Ovary (tissue), 9 donors: Measurements from ENCODE around the gene TSC2. TPM values are rescaled to one million over a fixed set of nuclear protein-coding genes. Genes with fewer than 3 reads are reported as not detected.

Experiments
- DNase-seq, 5 donors: peaks; one replicate each; pipeline ENCODE4 v3.0.0-alpha.2; 2019 to 2020
- H3K27ac ChIP-seq, 2 donors: fragments of 200-600 bp; one replicate each; pipeline versions ENCODE4 v1.5.1 to v1.8.0; 2019 to 2022
- H3K27me3 ChIP-seq: fragments of 200-600 bp; one replicate; pipeline ENCODE4 v1.8.0; 2022
- H3K36me3 ChIP-seq: fragments of 200-600 bp; sonication (generic); one replicate; pipeline ENCODE4 v1.5.1; 2019
- H3K4me1 ChIP-seq: one replicate; pipeline ENCODE4 v1.8.1; 2013; ENCODE audit warnings: mild to moderate bottlenecking, moderate library complexity; ENCODE audit not compliant: insufficient read depth
- H3K4me3 ChIP-seq: fragments of 200-600 bp; sonication (generic); one replicate; pipeline ENCODE4 v1.5.1; 2017
- H3K9me3 ChIP-seq, 2 donors: fragments of 200-600 bp in 1 of 2; sonication (generic) in 1 of 2; one replicate each; pipeline versions ENCODE4 v1.5.1 to v1.8.1; 2013 to 2019; ENCODE audit warnings: mild to moderate bottlenecking in 1 of 2, moderate library complexity in 1 of 2
- CTCF ChIP-seq, 3 donors: fragments of 450-650 bp in 2 of 3; fragments of 200-600 bp in 1 of 3; IDR thresholded peaks; one replicate each; pipeline versions ENCODE4 v1.5.1 to v1.8.0; 2016 to 2022; ENCODE audit warnings: antibody characterized with exemption in 3 of 3, mild to moderate bottlenecking in 1 of 3
- EP300 ChIP-seq: sonication (generic); formaldehyde crosslinking; IDR thresholded peaks from one replicate; pipeline ENCODE4 v1.6.1; 2017; ENCODE audit warnings: antibody characterized with exemption
- POLR2A ChIP-seq: fragments of 450-650 bp; IDR thresholded peaks from one replicate; pipeline ENCODE4 v1.6.1; 2017; ENCODE audit warnings: antibody characterized with exemption, mild to moderate bottlenecking, moderate library complexity
- WGBS, 3 donors: extraction: QIAGEN DNeasy Blood & Tissue Kit in 1 of 3; methylation state at CpG; one replicate each; pipeline versions ENCODE4 v1.1.5 to v1.1.7; 2013 to 2017; 5-methylcytosine and 5-hydroxymethylcytosine counted together
- intact Hi-C, 4 donors: fragments of 100-400 bp; cut with DNase I; formaldehyde crosslinking; loops; one replicate each; pipeline versions ENCODE4 v1.11.0 to v1.15.1; 2022 to 2023
- polyA plus RNA-seq, 2 donors: library from polyadenylated mRNA; stranded (reverse); fragments of 200-250 nt in 1 of 2; fragments of 350-450 nt in 1 of 2; fragmentation: Illumina TruSeq in 1 of 2; extraction: RNeasy Lipid Tissue Mini Kit (QIAGEN cat#74804) in 1 of 2; gene quantifications; one replicate each; pipeline ENCODE4 v1.2.3, GENCODE V29; 2013 to 2014
- total RNA-seq, 7 donors: library from RNA; depleted of rRNA in 2 of 7; stranded (reverse); fragments of >200 nt in 2 of 7; fragmentation: NEBNext Ultra II Directional in 3 of 7; extraction: Animal tissue kit (Norgen Biotek cat#: 25700) in 3 of 7; gene quantifications; one replicate each; pipeline versions ENCODE4 v1.1.0 to v1.2.4, GENCODE V29; 2016 to 2023
- donor health status: DM: no; HTN: no; CAD: no; lungs with moderate emphysema.
- donor health status: DM: no; HTN: no; CAD: no.
- donor health status: Bipolar disorder and iron deficiency.
- donor health status: DM: yes; HTN: yes; CAD: no.
- donor health status: DM: no; HTN: no; CAD: no.
- donor health status: DM: yes; HTN: yes; CAD: no.

TSC2 gene
- total and polyA plus RNA-seq, 9 donors = 47.0 to 150 (median 96.0) TPM

- no peak for DNase-seq
- intact Hi-C loops = no loop called here
- WGBS, 3 donors = 60 to 66% (median 61%) methylated on average over 13 to 14 of the region's 14 CpGs
- Histone ChIP-seq H3K36me3 (no peaks in the 10 kb centered on the region), H3K27me3 (no peaks in the 10 kb centered on the region), H3K9me3 (no peaks in the 10 kb centered on the region), H3K4me1 (peaks cover 8% of the 10 kb centered on the region), H3K4me3 (no peak overlapping the region), H3K27ac (no peak overlapping the region)
- TF ChIP-seq CTCF (IDR thresholded peaks at IDR 0.05) (no peak), POLR2A (no peak), EP300 (no peak)
These were observed 37.9 kb downstream of the TSC2 start for GRCh38 chr16:2085669-2086068.

GRCh38 chr16:2086106-2086742, 38.4 kb downstream of the TSC2 start:
- 82 to 89% (median 88%) methylated on average over 23 to 27 of the region's 27 CpGs for WGBS, 3 donors
- H3K36me3 ChIP-seq = no peaks in the 10 kb centered on the region

GRCh38 chr16:2086812-2087747, 39.3 kb downstream of the TSC2 start:
- H3K27ac ChIP-seq = no peak overlapping the region
- H3K27me3 ChIP-seq = no peaks in the 10 kb centered on the region
- 85 to 88% (median 86%) methylated on average over 29 to 30 of the region's 30 CpGs for WGBS, 3 donors
- H3K36me3 ChIP-seq = no peaks in the 10 kb centered on the region
- DNase-seq = no peak
- no peak for TF ChIP-seq CTCF (IDR thresholded peaks at IDR 0.05)
- no peak for TF ChIP-seq POLR2A
- no peak for TF ChIP-seq EP300
- no peak overlapping the region for H3K4me3 ChIP-seq
- intact Hi-C loops = no loop called here
- peaks cover 14% of the 10 kb centered on the region for H3K4me1 ChIP-seq
- H3K9me3 ChIP-seq = no peaks in the 10 kb centered on the region

More at GRCh38 chr16:2086106-2086742, 38.4 kb downstream of the TSC2 start:
- H3K4me1 ChIP-seq = peaks cover 8% of the 10 kb centered on the region
- no peaks in the 10 kb centered on the region for H3K27me3 ChIP-seq
- H3K9me3 ChIP-seq = no peaks in the 10 kb centered on the region
- no peak overlapping the region for H3K4me3 ChIP-seq
- TF ChIP-seq EP300 = no peak
- TF ChIP-seq POLR2A = no peak
- TF ChIP-seq CTCF (IDR thresholded peaks at IDR 0.05) = no peak
- intact Hi-C loops = no loop called here
- DNase-seq = no peak
- no peak overlapping the region for H3K27ac ChIP-seq

GRCh38 chr16:2087748-2088631, 40.2 kb downstream of the TSC2 start:
- Histone ChIP-seq H3K27me3 (no peaks in the 10 kb centered on the region), H3K4me1 (peaks cover 8% of the 10 kb centered on the region), H3K9me3 (no peaks in the 10 kb centered on the region), H3K36me3 (no peaks in the 10 kb centered on the region), H3K27ac (no peak overlapping the region), H3K4me3 (no peak overlapping the region)
- no peak for DNase-seq
- WGBS, 3 donors = 87% methylated on average over 31 to 41 of the region's 41 CpGs
- intact Hi-C loops = no loop called here
- no peak for TF ChIP-seq POLR2A
- TF ChIP-seq CTCF (IDR thresholded peaks at IDR 0.05) = no peak
- TF ChIP-seq EP300 = no peak
